NCI-H1092 (cell line): ENCODE data around the gene SPON1.

Source experiments
- DNase-seq: peaks from one replicate; lab custom pipeline; 2025; lab: John Stamatoyannopoulos, UW

Gene SPON1

DNA sequence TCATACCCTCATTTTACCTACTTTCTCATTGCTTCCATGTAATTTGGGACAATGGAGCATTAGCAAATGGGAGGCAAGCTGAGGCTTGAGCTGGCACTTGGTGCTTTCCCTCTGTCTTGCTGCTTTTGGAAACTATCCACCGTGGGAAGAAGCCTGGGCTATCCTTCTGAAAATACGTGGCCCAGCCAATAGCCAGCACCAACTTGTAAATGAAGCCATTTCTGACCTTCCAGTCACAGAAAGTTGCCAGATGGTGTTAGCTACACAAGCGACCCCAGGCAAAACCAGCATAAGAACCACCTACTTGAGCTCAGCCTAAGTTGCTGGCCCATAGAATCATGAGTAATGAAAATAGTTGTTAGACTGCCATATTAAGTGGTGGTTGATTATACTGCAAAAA lies 18.5 kb upstream of the SPON1 start:
- no peak for DNase-seq

DNA sequence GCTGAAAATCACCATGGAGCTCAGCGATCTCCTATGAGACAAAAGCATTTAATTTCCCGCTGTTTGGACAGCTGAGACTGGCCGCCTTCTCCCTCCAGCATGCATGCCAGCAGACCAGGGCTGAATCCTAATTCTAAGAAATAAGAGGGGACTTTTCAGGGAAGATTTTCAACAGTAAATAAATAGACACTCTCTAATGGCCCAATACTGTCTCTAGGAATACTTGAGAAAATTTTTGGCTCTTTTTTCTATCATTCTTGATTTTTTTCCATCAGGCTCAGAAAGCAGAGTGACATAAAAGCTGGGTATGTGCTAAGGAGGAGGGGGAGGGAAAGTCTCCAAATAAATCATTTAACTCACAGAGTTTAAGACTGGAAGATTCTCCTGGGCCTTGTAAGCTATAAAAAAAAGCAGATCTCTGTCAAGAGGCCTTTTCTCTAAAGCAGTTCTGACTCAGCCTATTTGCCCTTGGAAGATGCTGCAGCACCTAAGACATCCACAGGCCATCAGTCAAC lies 17.6 kb upstream of the SPON1 start:
- DNase-seq: no peak

DNA sequence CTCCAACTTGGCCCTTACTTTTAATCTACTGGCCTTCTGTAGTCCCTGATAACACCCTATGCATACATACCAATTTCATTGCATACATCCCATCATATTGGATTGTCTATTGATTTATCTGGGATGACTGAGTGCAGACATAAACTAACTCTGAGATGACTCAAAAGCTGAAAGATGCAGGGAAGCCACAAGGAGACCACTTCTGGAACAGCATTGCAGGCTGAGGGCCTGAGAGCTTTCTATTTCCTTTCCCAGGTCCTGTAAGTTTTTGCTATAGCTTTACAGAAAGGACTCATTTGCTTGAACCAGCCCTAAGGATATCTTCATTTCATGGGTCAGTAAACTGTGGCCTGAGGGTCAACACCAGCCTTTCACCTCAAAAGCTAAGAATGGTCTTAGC lies 15.1 kb upstream of the SPON1 start:
- DNase-seq: no peak

DNA sequence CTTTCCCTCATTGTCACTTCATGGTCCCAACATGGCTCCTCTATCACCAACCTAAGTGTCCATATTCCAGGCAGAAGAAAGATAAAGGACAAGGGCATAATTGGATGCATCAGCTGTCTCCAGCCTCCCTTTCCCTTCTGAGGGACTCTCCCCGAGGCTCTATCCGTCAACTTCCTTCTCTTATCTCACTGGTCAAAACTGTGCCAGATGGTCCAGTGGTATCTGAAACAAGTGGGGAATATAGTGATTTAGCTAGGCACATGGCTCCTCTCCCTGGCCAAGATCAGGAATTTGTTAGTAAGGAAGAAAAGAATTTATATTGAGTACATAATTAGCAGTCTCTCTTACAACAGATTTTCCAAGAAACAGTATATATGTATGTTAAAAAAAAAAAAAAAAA lies 12.6 kb upstream of the SPON1 start:
- no peak for DNase-seq

DNA sequence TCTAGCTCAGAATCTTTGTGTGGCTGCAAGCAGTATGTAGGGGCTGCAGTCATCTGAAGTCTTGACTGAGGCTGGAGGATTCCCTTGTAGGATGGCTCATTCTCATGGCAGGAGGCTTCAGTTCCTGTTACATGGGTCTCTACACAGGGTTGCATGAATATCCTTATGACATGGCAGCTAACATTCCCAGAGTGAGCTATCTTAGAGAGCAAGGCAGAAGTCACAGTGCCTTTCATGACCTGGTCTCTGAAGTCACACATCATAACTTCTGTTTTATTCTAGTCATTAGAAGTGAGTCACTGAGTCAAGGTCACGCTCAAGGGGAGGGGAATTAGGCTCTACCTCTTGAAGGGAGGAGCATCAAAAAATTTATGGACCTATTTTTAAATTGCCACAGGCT lies 10.3 kb upstream of the SPON1 start:
- DNase-seq: no peak

DNA sequence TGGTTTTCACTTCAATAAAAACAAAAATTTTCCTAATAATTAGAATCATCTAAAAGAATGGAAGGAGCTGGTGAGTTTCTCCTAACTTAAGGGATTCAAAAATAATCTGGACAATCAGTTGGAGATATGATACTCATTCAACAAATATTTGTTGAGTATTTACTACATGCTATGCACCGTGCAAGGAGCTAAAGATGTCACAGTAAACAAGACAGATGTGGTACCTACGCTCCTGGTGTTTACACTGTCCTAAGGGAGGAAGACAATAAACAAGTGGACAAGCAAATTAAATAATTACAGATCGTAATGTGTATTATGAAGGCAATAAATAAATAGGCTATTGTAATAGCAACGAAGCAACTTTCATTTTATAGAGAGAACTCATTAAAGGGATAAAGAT lies 9.9 kb upstream of the SPON1 start:
- no peak for DNase-seq

DNA sequence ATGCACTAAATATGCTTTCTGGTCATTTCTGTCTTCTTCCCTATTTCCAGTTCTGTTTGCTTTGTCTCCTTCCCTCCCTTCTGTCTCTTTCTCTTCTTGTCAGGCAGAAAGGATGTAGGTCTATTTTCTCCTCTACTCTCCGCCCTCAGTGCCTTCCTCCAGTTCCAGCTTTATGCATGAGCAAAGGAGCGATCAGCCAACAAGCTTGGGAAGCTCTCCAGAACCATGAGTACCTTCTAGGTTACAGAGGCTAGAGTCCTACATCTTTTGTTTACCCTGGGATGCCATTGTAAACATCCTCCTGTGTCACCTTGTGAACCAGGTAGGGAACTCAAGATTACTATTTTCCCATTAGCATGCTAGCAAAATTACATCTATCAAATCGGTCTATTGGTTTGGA lies 7.9 kb upstream of the SPON1 start:
- DNase-seq: no peak

DNA sequence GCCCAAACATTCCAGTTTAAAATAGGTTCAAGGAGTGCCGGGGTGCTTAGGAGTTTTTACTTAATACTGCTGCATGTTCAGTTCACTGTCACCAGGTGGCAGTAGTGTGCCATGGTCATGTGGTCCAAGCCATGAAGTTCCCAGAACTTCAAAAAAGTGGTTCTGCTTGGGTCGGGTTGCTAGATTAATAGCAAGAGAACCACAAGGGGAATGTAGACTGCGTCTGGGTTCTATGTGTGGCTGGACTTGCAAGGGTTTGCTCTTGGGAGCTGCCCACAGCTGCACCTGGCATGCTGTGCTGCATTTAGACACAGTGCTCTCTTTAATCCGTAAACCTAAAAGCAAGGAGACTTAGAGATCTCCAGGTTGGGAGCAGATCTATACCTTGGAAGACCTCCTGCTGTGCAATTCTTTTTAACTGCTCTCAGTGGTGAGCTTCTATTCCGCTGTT lies 6.5 kb upstream of the SPON1 start:
- peak; percentile 13 for DNase-seq

DNA sequence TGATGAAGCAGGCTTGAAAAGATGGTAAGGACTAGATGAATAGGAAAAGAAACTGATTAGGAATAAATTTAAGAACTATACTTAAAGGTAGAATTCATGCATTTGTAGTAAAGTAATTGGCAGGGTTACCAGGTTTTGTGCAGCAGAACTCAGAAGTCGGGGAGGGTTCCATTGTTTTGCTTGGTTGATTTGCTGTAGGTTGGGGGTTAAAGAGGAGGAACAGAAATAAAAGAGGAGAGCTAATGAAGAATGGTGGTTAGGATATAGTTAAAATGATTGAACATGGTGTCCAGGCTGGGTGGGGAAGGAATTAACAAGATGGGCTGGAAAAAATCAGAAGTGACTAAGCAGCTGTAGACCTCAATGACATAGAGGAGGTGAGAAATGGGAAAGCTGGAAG lies 5.5 kb upstream of the SPON1 start:
- no peak for DNase-seq

DNA sequence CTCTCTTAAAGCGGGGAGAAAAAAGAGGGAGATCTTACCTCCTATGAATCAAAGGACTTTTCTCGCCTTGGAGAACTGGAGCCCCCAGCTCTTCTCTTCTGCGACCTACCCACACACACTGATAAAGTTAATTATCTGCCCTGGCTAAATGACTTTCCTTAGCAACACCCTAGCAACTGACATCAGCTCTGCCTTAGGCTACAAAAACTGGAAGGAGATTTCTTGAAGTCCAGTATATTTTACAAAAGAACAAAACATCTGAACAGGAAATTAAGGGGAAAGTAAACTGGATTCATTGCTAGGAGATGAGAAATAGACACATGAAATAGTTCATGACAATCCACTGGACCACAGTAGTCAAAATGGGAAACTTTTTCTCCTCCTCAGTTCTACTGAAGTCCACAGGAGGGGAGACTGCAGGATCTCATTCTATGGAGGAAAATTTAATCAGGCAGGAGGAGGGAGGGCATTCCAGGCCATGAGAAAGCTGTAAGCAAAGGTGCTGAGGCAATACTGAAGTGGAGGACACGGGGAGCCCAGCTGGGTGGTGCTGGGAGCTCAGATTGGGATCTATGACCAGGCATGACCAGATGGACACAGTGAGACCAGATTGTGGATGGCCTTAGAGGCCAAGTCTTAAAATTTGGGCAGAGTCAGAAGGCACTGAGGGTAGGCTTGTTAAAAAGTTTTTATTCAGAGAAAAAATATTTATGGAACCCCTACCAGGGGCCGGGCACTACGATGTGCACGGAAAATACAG lies 3.7 kb upstream of the SPON1 start:
- no peak for DNase-seq

DNA sequence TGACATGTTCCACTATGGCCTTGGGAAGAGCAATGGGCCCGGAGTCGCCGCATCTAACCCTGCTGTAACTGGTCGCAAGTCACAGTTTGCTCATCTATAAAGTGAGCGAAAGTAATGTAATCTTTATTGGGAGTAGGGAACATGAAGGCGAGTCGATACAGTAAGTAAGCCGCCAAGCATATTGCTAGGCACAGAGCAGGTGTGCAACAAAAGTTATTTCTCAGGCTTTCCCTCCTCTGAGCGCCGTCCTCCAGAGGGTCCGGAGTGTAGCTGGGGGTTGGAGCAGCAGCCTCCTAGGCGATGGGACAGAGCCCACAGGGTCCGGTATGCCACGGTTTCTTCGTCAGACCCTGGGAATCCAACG lies 343 bp upstream of the SPON1 start:
- DNase-seq: no peak

DNA sequence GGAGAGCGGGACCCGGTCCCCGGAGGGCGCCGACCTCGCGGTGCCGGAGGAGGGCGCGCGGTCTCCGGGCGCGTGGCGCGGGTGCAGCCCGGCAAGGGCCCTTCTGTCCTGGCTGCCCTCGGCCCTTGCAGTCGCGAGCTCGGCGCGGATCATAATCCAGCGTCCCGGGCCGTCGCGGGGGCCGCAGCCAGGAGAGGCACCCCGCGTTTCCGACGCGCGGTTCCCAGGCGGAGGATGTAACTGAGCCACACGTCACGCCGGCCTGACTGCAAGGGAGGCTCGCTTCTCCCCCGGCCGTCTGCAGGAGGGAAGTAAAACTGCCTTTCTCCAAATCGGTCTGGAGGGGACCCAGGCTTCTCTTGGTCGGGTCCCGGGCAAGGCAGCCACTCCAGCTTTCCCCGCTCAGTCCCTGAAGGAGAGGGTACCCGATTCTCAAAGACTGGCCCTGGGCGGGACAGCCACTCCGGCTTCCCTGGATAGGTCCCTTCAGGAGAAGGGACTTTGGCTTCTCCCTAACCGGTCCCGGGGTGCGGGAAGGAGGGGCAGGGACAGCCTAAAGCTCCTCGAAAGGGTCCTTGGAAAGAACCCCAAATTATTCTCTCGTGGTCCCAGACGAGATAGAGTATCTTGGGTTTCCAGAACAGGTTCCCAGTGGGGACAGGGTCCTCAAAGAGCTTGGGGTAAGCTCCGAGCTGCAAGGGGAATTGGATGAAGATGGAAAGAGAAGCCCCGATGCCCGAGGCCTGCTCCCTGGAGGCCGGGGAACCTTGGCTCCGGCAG lies 836 bp downstream of the SPON1 start:
- DNase-seq: no peak

DNA sequence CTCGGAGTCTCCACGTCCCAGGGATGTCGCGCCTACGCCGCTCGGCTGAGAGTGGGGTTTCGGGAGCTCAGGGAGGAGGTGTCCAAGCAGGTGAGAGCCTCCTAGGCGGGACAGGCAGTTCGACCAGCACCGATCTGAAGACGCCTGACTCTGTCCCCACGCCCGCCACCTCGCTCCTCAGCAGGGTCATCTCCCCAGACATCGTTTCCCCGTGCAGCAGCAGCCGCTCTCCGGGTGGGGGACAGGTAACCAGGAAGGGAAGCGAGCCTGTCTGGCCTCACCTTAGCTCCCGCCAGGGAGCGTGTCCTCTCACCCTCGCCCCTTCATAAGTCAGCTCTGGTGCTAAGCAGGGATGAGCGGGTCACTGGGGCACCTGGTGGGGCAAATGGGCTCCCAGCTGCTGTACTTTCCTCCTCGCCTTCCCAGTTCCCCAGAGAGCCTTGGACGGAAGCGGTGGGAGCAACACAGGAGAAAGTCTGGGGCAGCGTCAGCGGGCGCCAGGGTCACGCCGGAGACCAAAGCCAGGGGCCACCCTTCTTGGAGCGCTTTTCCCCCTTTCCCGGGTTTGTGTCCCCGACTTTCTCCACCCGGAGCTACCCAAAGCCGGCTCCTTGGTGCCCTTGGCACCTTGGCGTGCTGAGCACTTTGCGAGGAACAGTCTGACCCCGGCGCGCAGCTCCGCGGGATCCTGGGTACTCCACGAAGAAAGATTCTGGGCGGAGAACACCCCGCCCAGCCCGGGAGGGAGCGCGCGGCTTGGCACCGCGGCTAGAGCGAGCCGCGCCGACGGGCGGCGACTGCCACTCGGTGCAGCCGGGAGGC lies 1.6 kb downstream of the SPON1 start:
- DNase-seq: no peak

DNA sequence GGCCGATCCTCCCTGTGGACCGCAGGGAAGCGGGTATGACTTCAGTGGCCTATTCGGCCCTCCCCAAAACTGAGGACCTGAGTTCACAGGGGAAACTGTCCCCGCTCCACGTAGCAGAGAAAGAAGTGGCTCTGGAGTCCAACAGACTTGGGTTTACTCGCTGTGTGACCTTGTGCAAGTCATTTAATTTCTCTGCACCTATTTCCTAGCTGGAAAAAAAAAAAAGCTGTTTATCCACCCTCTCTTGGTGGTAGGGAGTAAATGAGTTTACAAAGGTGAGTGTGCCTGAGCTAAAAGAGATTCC lies 2.2 kb downstream of the SPON1 start:
- no peak for DNase-seq

DNA sequence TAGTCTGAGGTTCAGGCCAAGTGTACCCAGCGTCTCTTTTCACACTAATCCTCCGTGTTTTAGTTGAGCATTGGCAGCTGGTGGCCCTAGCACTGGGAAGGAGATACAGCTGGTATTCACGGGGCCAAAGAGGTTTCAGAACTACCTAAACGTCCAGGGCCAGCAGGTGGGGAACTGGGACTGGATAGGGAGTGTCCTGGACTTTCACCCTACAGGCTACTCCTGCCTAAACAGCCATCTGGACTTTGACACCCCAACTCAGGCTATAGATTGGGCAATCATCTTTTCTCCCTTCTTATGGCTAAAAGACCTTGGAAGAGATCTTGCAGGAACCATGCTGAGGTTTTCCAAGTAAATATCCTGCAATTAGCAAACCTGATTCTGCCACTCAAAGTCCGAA lies 2.8 kb downstream of the SPON1 start:
- DNase-seq: no peak

DNA sequence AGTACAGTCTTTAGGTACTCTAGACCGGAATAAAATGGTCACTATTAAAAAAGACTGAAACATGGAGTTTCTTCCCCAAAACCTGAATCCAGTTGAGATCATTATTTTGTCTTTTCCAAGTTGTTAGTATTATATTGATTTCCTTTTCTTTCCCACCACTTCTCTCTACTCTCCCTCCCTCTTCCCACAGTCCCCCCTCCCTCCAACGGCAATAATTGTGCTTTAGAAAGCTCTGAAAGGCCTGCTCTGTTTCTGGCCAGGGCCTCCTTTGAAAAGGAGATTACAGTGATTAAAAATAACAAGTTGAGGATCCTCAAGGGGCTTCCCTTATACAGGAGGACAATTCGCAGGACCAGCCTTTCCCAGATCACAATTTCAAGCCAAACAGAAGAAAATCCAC lies 3.5 kb downstream of the SPON1 start:
- DNase-seq: no peak

DNA sequence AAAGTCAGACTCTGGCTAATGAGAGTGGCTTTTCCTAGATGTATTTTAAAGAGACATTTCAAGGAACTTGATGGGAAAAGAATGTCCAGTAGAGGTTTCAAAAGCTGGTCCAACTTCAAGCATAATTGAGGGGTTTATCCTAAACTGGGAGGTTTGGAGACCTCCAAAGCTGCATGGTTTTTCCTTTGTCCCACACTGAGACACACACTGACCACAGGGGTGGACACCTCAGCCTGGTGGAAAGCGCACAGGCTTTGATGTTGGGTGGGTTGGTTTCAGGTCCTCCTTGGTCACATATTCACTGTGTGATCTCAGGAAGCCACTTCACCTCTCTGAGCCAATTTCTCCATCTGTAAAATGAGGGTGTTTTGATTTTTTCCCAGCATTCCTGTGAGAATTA lies 4.0 kb downstream of the SPON1 start:
- no peak for DNase-seq

DNA sequence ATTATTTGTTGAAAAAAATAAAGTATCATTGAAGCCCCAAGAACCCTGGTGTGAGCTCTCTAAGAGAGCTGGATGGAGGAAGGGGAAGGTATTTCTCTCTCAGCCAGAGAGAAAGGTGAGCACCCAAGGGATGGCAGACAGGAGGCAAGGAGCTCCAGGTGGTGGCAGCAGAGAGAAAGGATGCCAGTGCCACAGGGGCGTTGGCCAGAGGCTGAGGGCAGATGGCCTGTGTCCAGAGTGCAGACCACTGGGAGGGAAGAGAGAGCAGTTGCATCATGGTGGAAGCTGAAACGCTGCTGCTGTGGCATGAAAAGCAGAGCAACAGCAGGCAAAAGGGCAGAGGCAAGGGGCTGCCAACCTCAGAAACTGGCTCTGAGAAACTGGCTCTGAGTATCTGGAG lies 8.5 kb downstream of the SPON1 start:
- peak; percentile 15 for DNase-seq

DNA sequence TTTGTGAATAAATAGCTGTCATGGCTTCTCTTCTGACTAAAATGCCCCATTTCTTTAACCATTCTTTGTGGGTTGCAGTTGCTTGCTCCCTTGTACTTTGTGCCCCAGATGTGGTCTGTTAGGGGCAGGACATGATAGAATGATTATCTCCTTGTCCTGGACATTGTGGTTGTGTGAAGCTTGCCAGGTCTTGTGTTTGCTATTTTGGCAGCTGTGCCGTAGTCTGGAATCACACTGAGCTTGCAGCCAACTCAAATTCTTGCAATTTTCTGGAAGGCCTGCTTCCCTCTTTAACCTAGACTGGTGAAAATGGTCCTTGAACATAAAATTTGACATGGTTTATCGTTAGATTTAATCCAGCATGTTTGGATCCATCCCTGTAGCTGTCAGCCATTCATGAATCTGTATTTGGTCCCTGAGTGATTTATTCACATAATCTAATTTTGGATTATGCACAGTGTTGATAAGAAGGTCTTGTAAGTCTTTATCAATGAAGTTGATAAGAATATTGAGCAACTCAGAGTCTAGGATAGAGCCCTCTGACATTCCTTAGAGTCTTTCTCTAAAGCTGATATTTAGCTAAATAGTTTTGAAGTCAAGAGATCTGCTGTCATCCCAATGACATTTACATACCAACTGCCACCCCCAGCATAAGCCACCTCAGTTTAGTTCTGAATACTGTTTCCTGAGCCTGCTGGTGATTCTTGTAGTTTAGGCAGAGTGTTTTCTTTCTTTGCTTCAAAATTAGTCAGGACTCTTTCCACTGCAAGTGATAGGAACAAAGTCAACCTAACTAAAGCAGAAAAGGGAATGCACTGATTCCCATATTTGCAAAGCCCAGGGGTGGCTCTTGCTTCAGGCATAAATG lies 9.8 kb downstream of the SPON1 start:
- DNase-seq: no peak

DNA sequence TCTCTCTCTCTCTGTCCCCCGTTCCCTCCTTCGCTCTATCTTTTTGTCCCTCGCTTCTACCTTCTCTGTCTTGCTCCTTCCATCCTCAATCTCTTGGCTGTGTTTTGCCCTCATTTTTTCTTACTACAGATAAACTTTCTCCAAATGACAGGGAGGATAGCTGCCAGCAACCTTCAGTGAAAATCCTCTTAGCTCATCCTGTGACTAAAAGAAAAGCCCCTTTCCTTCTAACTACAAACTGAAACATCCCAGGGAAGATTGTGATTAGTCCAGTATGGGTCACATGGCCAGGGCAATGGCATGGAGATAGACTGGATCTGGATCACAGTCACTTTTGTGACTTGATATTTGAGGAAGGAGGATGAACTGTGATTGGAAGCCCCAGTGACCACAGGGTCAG lies 10.4 kb downstream of the SPON1 start:
- no peak for DNase-seq

DNA sequence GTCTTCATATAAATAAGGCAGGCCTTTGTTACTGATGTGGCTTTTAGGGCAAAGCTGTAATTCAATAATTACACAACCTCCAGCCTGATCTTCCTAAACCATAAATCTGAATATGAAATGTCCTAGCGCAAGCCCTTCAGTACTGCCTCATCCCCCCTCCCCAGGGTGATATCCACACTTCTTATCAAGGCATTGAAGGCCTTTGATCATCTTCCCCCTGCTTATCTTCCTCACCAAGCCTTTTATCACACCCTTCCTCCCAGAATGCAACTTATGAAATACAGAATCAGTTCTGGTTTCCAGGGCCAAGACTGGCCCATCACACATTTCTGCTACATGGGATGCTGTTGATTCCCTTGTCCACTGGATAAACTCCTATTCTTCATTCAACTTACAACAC lies 12.1 kb downstream of the SPON1 start:
- no peak for DNase-seq
